Stimulated activated CD4-positive, alpha-beta T cell treated with anti-CD3 and anti-CD28 coated beads, Interleukin-2, amount 100 ng/mL, for 48 hours (primary cell): ENCODE measurements around the gene RFFL.

ENCODE experiments used
- DNase-seq, 2 donors: peaks; one replicate each; pipeline ENCODE4 v3.0.0-alpha.2; 2020

RFFL gene

GRCh38 chr17:35079547-35080423 lies 16.3 kb upstream of the RFFL start:
- DNase-seq, result no peak

- DNase-seq, result no peak
Measured at GRCh38 chr17:35076874-35077273, 13.4 kb upstream of the RFFL start.

GRCh38 chr17:35074711-35075707 lies 11.5 kb upstream of the RFFL start:
- no peak for DNase-seq

GRCh38 chr17:35073991-35074627 lies 10.6 kb upstream of the RFFL start:
- no peak for DNase-seq

- DNase-seq, result no peak
Measured at GRCh38 chr17:35073183-35073790, 9.8 kb upstream of the RFFL start.

- no peak for DNase-seq
Measured at GRCh38 chr17:35069311-35069710, 5.8 kb upstream of the RFFL start.

- DNase-seq, result no peak
Measured at GRCh38 chr17:35068249-35068648, 4.7 kb upstream of the RFFL start.

GRCh38 chr17:35065880-35066279 lies 2.4 kb upstream of the RFFL start:
- no peak for DNase-seq

- DNase-seq, result no peak
Measured at GRCh38 chr17:35064516-35065215, 1.2 kb upstream of the RFFL start.

GRCh38 chr17:35062308-35062707 lies 1.2 kb downstream of the RFFL start:
- no peak for DNase-seq

GRCh38 chr17:35057332-35057915 lies 6.1 kb downstream of the RFFL start:
- no peak for DNase-seq

- DNase-seq, result no peak
Measured at GRCh38 chr17:35056013-35056412, 7.5 kb downstream of the RFFL start.

GRCh38 chr17:35053204-35053603 lies 10.3 kb downstream of the RFFL start:
- DNase-seq, result no peak

- no peak for DNase-seq
Measured at GRCh38 chr17:35052780-35053179, 10.7 kb downstream of the RFFL start.

- DNase-seq, result no peak
Measured at GRCh38 chr17:35052241-35052610, 11.3 kb downstream of the RFFL start.

GRCh38 chr17:35051579-35052240 lies 11.8 kb downstream of the RFFL start:
- DNase-seq, result no peak

- no peak for DNase-seq
Measured at GRCh38 chr17:35051183-35051578, 12.3 kb downstream of the RFFL start.

GRCh38 chr17:35050170-35050569 lies 13.3 kb downstream of the RFFL start:
- no peak for DNase-seq

- no peak for DNase-seq
Measured at GRCh38 chr17:35048685-35049379, 14.7 kb downstream of the RFFL start.

GRCh38 chr17:35046740-35047283 lies 16.7 kb downstream of the RFFL start:
- peak; percentile 32 to 55 for DNase-seq
